Neuronal stem cell (in vitro differentiated cells): ENCODE results near the gene PPFIBP1.

Experiments used
- DNase-seq: peaks from one replicate; pipeline ENCODE4 v3.0.0-alpha.2; 2013; ENCODE audit warnings: low spot score
- H2AFZ ChIP-seq: one replicate; pipeline ENCODE4 v1.6.1; 2013; ENCODE audit warnings: mild to moderate bottlenecking, low read length, inconsistent platforms
- H2AK5ac ChIP-seq: 2 replicates; pipeline ENCODE4 v1.6.1; 2013; ENCODE audit warnings: low read depth, mild to moderate bottlenecking, inconsistent platforms, low read length, moderate library complexity, mixed read lengths
- H2BK120ac ChIP-seq: 2 replicates; pipeline ENCODE4 v1.6.1; 2013; ENCODE audit warnings: low read depth, mild to moderate bottlenecking, inconsistent platforms, low read length, moderate library complexity, mixed read lengths
- H2BK12ac ChIP-seq: one replicate; pipeline ENCODE4 v1.6.1; 2013; ENCODE audit warnings: low read length, inconsistent platforms
- H2BK15ac ChIP-seq: 2 replicates; pipeline ENCODE4 v1.6.1; 2013; ENCODE audit warnings: mild to moderate bottlenecking, low read length, inconsistent platforms, mixed read lengths
- H2BK5ac ChIP-seq: one replicate; pipeline ENCODE4 v1.6.1; 2013; ENCODE audit warnings: inconsistent platforms, mild to moderate bottlenecking, low read length, moderate library complexity
- H3K14ac ChIP-seq: one replicate; pipeline ENCODE4 v1.6.1; 2013; ENCODE audit warnings: low read length, inconsistent platforms
- H3K18ac ChIP-seq: 2 replicates; pipeline ENCODE4 v1.6.1; 2013; ENCODE audit warnings: low read length, inconsistent platforms
- H3K23ac ChIP-seq: 2 replicates; pipeline ENCODE4 v1.6.1; 2013; ENCODE audit warnings: low read depth, mild to moderate bottlenecking, mixed read lengths, low read length, inconsistent platforms; ENCODE audit not compliant: poor library complexity
- H3K27ac ChIP-seq: replicated peaks from 3 replicates; pipeline ENCODE4 v1.5.1; 2013; ENCODE audit warnings: low read length, inconsistent platforms
- H3K27me3 ChIP-seq, 3 experiments: 2 replicates each; pipeline ENCODE4 v1.6.1; 2013; ENCODE audit warnings: low read length in 3 of 3, mild to moderate bottlenecking in 2 of 3, inconsistent platforms in 1 of 3, low read depth in 1 of 3, mixed read lengths in 1 of 3, moderate library complexity in 1 of 3; ENCODE audit not compliant: control insufficient read depth in 3 of 3, insufficient read depth in 3 of 3
- H3K36me3 ChIP-seq, 2 donors: replicated peaks in 1 of 2; 2 replicates each; pipeline ENCODE4 v1.6.1; 2013; ENCODE audit warnings: low read length in 2 of 2; ENCODE audit not compliant: control insufficient read depth in 2 of 2, insufficient read depth in 2 of 2
- H3K4ac ChIP-seq: 2 replicates; pipeline ENCODE4 v1.6.1; 2013; ENCODE audit warnings: inconsistent platforms, mild to moderate bottlenecking, low read length, moderate library complexity
- H3K4me1 ChIP-seq, 2 donors: 1 replicate in 1 of 2; 2 replicates in 1 of 2; pipeline ENCODE4 v1.6.1; 2013; ENCODE audit warnings: low read length in 2 of 2, low read depth in 1 of 2; ENCODE audit not compliant: control insufficient read depth in 2 of 2, insufficient read depth in 1 of 2
- H3K4me2 ChIP-seq: one replicate; pipeline ENCODE4 v1.6.1; 2013; ENCODE audit warnings: mild to moderate bottlenecking, low read length, inconsistent platforms; ENCODE audit not compliant: insufficient read depth, poor library complexity, severe bottlenecking
- H3K4me3 ChIP-seq, 2 donors: 2 replicates each; pipeline ENCODE4 v1.5.1; 2013; ENCODE audit warnings: low read length in 2 of 2, mild to moderate bottlenecking in 2 of 2, inconsistent platforms in 1 of 2, moderate library complexity in 1 of 2
- H3K79me1 ChIP-seq: one replicate; pipeline ENCODE4 v1.6.1; 2013; ENCODE audit warnings: low read depth, mild to moderate bottlenecking, inconsistent platforms, low read length, moderate library complexity
- H3K9ac ChIP-seq: one replicate; pipeline ENCODE4 v1.6.1; 2013; ENCODE audit warnings: mild to moderate bottlenecking, low read depth, low read length, inconsistent platforms; ENCODE audit not compliant: poor library complexity
- H3K9me3 ChIP-seq, 2 donors: replicated peaks in 1 of 2; 2 replicates each; pipeline versions ENCODE3 to v1.6.1; 2013; ENCODE audit warnings: low read length in 2 of 2, mild to moderate bottlenecking in 2 of 2, inconsistent platforms in 1 of 2, low read depth in 1 of 2, mixed read lengths in 1 of 2, moderate library complexity in 1 of 2; ENCODE audit not compliant: control insufficient read depth in 2 of 2, insufficient read depth in 1 of 2
- H4K8ac ChIP-seq: one replicate; pipeline ENCODE4 v1.6.1; 2013; ENCODE audit warnings: low read depth, mild to moderate bottlenecking, inconsistent platforms, low read length, moderate library complexity
- H4K91ac ChIP-seq: one replicate; pipeline ENCODE4 v1.6.1; 2013; ENCODE audit warnings: low read length, low read depth, mild to moderate bottlenecking, inconsistent platforms; ENCODE audit not compliant: poor library complexity
- WGBS, 2 donors: extraction: QIAGEN DNeasy Blood & Tissue Kit; methylation state at CpG; one replicate each; pipeline ENCODE4 v1.1.7; 2013; ENCODE audit warnings: missing lambda C conversion rate in 2 of 2, mixed read lengths in 1 of 2; ENCODE audit not compliant: insufficient read length in 2 of 2, insufficient replicate concordance in 1 of 2; ENCODE audit errors: extremely low coverage in 2 of 2; 5-methylcytosine and 5-hydroxymethylcytosine counted together

PPFIBP1 gene

DNA sequence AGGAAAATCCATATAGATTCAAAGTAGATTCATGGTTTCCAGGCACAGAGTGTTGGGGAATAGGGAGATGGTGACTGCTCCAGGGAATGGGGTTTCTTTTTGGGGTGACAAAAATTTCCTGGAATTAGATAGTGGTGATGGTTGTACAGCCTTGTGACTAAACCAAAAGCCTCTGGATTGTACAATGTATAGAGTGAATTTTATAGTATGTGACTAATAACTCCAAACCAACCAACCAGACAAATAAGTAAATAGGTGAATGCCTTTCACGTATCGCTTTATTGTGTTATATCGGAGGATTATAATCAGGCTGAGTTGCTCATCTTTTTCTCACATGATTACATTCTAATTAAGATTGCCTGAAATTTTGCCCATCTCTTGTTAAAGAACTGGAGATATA, 24.6 kb upstream of the PPFIBP1 start:
- Histone ChIP-seq H2BK5ac (no peak overlapping the region), H2AK5ac (no peak overlapping the region), H2BK12ac (no peak overlapping the region), H2AFZ (no peak overlapping the region), H2BK15ac (no peak overlapping the region), H3K79me1 (no peaks in the 10 kb centered on the region), H3K23ac (no peak overlapping the region), H3K9ac (no peak overlapping the region), H4K8ac (no peak overlapping the region), H2BK120ac (no peak overlapping the region), H3K4ac (no peak overlapping the region), H3K18ac (no peak overlapping the region), H3K27me3 (no peaks in the 10 kb centered on the region), H3K14ac (no peak overlapping the region), H3K27ac (no peak overlapping the region), H3K9me3 (no peaks in the 10 kb centered on the region), H3K4me2 (no peak overlapping the region), H3K4me3 (no peak overlapping the region), H3K4me1 (no peaks in the 10 kb centered on the region), H4K91ac (no peak overlapping the region), H3K36me3 (no peaks in the 10 kb centered on the region)
- no peak for DNase-seq
- no CpG with 5 or more reads among the region's 3 CpGs for WGBS, 2 donors

DNA sequence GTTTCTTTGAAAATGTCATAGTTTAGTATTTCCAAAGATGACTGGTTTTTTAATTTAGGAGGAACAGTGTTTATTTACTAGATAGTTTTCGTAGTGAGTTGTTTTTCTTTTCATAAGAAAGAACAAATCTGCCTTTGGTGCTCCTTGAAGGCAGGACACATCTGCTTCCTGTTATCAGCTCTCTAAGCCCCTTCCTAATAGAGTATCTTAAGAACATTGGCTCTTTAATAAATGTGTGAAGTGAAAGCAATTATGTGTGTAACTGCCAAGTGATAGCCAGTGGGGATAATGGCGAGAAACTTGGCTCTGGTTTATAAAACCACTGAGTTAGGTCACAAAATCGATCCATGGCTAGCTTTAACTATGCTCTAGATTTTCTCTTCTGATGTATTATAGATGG, 23.5 kb upstream of the PPFIBP1 start:
- H4K91ac ChIP-seq: no peak overlapping the region
- H2BK12ac ChIP-seq: no peak overlapping the region
- no peaks in the 10 kb centered on the region for H3K27me3 ChIP-seq
- H3K4ac ChIP-seq: no peak overlapping the region
- H3K36me3 ChIP-seq: no peaks in the 10 kb centered on the region
- H4K8ac ChIP-seq: no peak overlapping the region
- no peak overlapping the region for H3K4me2 ChIP-seq
- no peak overlapping the region for H3K14ac ChIP-seq
- H2BK15ac ChIP-seq: no peak overlapping the region
- H3K18ac ChIP-seq: no peak overlapping the region
- H3K4me3 ChIP-seq: no peak overlapping the region
- no CpG with 5 or more reads among the region's 3 CpGs for WGBS, 2 donors
- no peak overlapping the region for H3K27ac ChIP-seq
- H3K9ac ChIP-seq: no peak overlapping the region
- H2BK5ac ChIP-seq: no peak overlapping the region
- H2AK5ac ChIP-seq: no peak overlapping the region
- DNase-seq: no peak
- H3K4me1 ChIP-seq: no peaks in the 10 kb centered on the region
- H3K23ac ChIP-seq: no peak overlapping the region
- H2AFZ ChIP-seq: no peak overlapping the region
- H2BK120ac ChIP-seq: no peak overlapping the region
- H3K79me1 ChIP-seq: no peaks in the 10 kb centered on the region
- H3K9me3 ChIP-seq: no peaks in the 10 kb centered on the region

GRCh38 chr12:27502021-27502435, 22.0 kb upstream of the PPFIBP1 start:
- H3K4me3 ChIP-seq: no peak overlapping the region
- no peak overlapping the region for H2BK12ac ChIP-seq
- no peak overlapping the region for H2BK120ac ChIP-seq
- no peak overlapping the region for H2AK5ac ChIP-seq
- no peak overlapping the region for H2AFZ ChIP-seq
- no peak for DNase-seq
- no peaks in the 10 kb centered on the region for H3K9me3 ChIP-seq
- H3K18ac ChIP-seq: no peak overlapping the region
- H3K27ac ChIP-seq: no peak overlapping the region
- no peak overlapping the region for H3K23ac ChIP-seq
- H3K4me2 ChIP-seq: no peak overlapping the region
- H2BK5ac ChIP-seq: no peak overlapping the region
- no peak overlapping the region for H3K9ac ChIP-seq
- H3K14ac ChIP-seq: no peak overlapping the region
- H3K79me1 ChIP-seq: no peaks in the 10 kb centered on the region
- no peaks in the 10 kb centered on the region for H3K4me1 ChIP-seq
- no CpG with 5 or more reads among the region's 6 CpGs for WGBS, 2 donors
- H3K27me3 ChIP-seq: no peaks in the 10 kb centered on the region
- H3K4ac ChIP-seq: no peak overlapping the region
- no peak overlapping the region for H2BK15ac ChIP-seq
- H4K8ac ChIP-seq: no peak overlapping the region
- no peak overlapping the region for H4K91ac ChIP-seq
- no peaks in the 10 kb centered on the region for H3K36me3 ChIP-seq

GRCh38 chr12:27504507-27504906, 19.5 kb upstream of the PPFIBP1 start:
- no peak overlapping the region for H2BK5ac ChIP-seq
- H3K4me1 ChIP-seq: no peaks in the 10 kb centered on the region
- H2AK5ac ChIP-seq: no peak overlapping the region
- no peaks in the 10 kb centered on the region for H3K9me3 ChIP-seq
- no peaks in the 10 kb centered on the region for H3K79me1 ChIP-seq
- no peak overlapping the region for H3K18ac ChIP-seq
- no peak overlapping the region for H3K14ac ChIP-seq
- no peaks in the 10 kb centered on the region for H3K36me3 ChIP-seq
- H3K4me3 ChIP-seq: no peak overlapping the region
- H3K4ac ChIP-seq: no peak overlapping the region
- no peak overlapping the region for H2AFZ ChIP-seq
- no peak overlapping the region for H3K9ac ChIP-seq
- WGBS, 2 donors: no CpG with 5 or more reads among the region's 2 CpGs
- H3K23ac ChIP-seq: no peak overlapping the region
- H2BK120ac ChIP-seq: no peak overlapping the region
- no peak overlapping the region for H2BK15ac ChIP-seq
- no peak overlapping the region for H3K4me2 ChIP-seq
- no peak overlapping the region for H3K27ac ChIP-seq
- H2BK12ac ChIP-seq: no peak overlapping the region
- no peak overlapping the region for H4K8ac ChIP-seq
- no peaks in the 10 kb centered on the region for H3K27me3 ChIP-seq
- no peak for DNase-seq
- H4K91ac ChIP-seq: no peak overlapping the region
